ENCODE measurements around the gene MCM5. TPM values are rescaled to one million over a fixed set of nuclear protein-coding genes. Genes with fewer than 3 reads are reported as not detected.
A peak's percentile ranks its signal among the peaks of the same experiment; 100 is the strongest.
"Not testable (repeated sequence)": the region's sequence is repeated elsewhere in the genome, so short reads cannot be mapped to it uniquely, and the experiment has no call there.

The MCM5 gene
- 100 to 1,000 TPM; 169 to 339 TPM for total RNA-seq

- peak within 1 kb of the TSS; percentile 92 to 98 for H3K27ac Mint-ChIP-seq
- peak within 1 kb of the TSS; percentile 97 for H3K4me3 Mint-ChIP-seq
- peaks cover 15 to 21% of the 10 kb centered on the region in 2 donors for H3K4me1 Mint-ChIP-seq (ENCODE audit: low read depth in 2 of 2)
- H3K36me3 Mint-ChIP-seq: peaks cover 7% of the 10 kb centered on the region
- ATAC-seq: peak; percentile 99 to 100
- H3K27me3 Mint-ChIP-seq: no peaks in the 10 kb centered on the region
- H3K9me3 Mint-ChIP-seq: no peaks in the 10 kb centered on the region
- DNase-seq (ENCODE audit: low spot score): peak; percentile 98
Measured at GRCh38 chr22:35399678-35400500, at the start of gene MCM5. Gene MCM5, plus strand, starts transcription at chr22:35400140. Its CDS starts 299 bp downstream, at chr22:35400439.

- no peaks in the 10 kb centered on the region for H3K9me3 Mint-ChIP-seq
- peaks cover 10 to 13% of the 10 kb centered on the region in 2 donors for H3K27me3 Mint-ChIP-seq
- peak; percentile 95 for ATAC-seq
- H3K4me1 Mint-ChIP-seq (ENCODE audit: low read depth in 2 of 2): peaks cover 19 to 22% of the 10 kb centered on the region in 2 donors
- H3K36me3 Mint-ChIP-seq: no peaks in the 10 kb centered on the region
- DNase-seq (ENCODE audit: low spot score): peak; percentile 90
- peak overlapping the region; percentile 13 to 70 for H3K27ac Mint-ChIP-seq
- peak overlapping the region; percentile 75 for H3K4me3 Mint-ChIP-seq
Measured at GRCh38 chr22:35350539-35351503, 49.1 kb upstream of the MCM5 start.

GRCh38 chr22:35352214-35353111 is 47.5 kb upstream of the MCM5 start:
- Mint-ChIP-seq H3K36me3 (no peaks in the 10 kb centered on the region), H3K27me3 (peaks cover 13 to 14% of the 10 kb centered on the region in 2 donors), H3K4me1 (ENCODE audit: low read depth in 2 of 2) (peaks cover 19 to 22% of the 10 kb centered on the region in 2 donors), H3K27ac (peak overlapping the region; percentile 13 to 35), H3K9me3 (no peaks in the 10 kb centered on the region), H3K4me3 (peak overlapping the region; percentile 75)
- ATAC-seq (peak; percentile 62 to 66), DNase-seq (ENCODE audit: low spot score) (no peak)

GRCh38 chr22:35353318-35353717 is 46.6 kb upstream of the MCM5 start:
- DNase-seq (ENCODE audit: low spot score) (no peak), ATAC-seq (no peak)
- Mint-ChIP-seq H3K4me1 (ENCODE audit: low read depth in 2 of 2) (peaks cover 22 to 25% of the 10 kb centered on the region in 2 donors), H3K27me3 (peaks cover 14 to 16% of the 10 kb centered on the region in 2 donors), H3K27ac (no peak overlapping the region), H3K4me3 (no peak overlapping the region), H3K9me3 (no peaks in the 10 kb centered on the region), H3K36me3 (no peaks in the 10 kb centered on the region)

GRCh38 chr22:35354068-35354467 is 45.9 kb upstream of the MCM5 start:
- H3K27me3 Mint-ChIP-seq: peaks cover 14 to 16% of the 10 kb centered on the region in 2 donors
- no peak for ATAC-seq
- no peaks in the 10 kb centered on the region for H3K36me3 Mint-ChIP-seq
- DNase-seq (ENCODE audit: low spot score): no peak
- peaks cover 22 to 25% of the 10 kb centered on the region in 2 donors for H3K4me1 Mint-ChIP-seq (ENCODE audit: low read depth in 2 of 2)
- no peak overlapping the region for H3K27ac Mint-ChIP-seq
- no peaks in the 10 kb centered on the region for H3K9me3 Mint-ChIP-seq
- no peak overlapping the region for H3K4me3 Mint-ChIP-seq

GRCh38 chr22:35357883-35358621 is 41.9 kb upstream of the MCM5 start:
- ATAC-seq: peak in 1 of 2 donors; percentile 61
- Mint-ChIP-seq H3K36me3 (no peaks in the 10 kb centered on the region), H3K27me3 (peaks cover 7 to 8% of the 10 kb centered on the region in 2 donors)

GRCh38 chr22:35359380-35360065 is 40.4 kb upstream of the MCM5 start:
- Mint-ChIP-seq H3K27ac (no peak overlapping the region), H3K9me3 (no peaks in the 10 kb centered on the region), H3K27me3 (peaks cover 7 to 8% of the 10 kb centered on the region in 2 donors), H3K4me1 (ENCODE audit: low read depth in 2 of 2) (peaks cover 4% of the 10 kb centered on the region in 2 donors), H3K4me3 (no peak overlapping the region), H3K36me3 (no peaks in the 10 kb centered on the region)
- DNase-seq (ENCODE audit: low spot score) (no peak), ATAC-seq (no peak)

More at GRCh38 chr22:35357883-35358621, 41.9 kb upstream of the MCM5 start:
- no peak for DNase-seq (ENCODE audit: low spot score)
- Mint-ChIP-seq H3K9me3 (no peaks in the 10 kb centered on the region), H3K4me1 (ENCODE audit: low read depth in 2 of 2) (peaks cover 4% of the 10 kb centered on the region in 2 donors), H3K4me3 (no peak overlapping the region), H3K27ac (peak overlapping the region in 1 of 2 donors; percentile 26)

GRCh38 chr22:35361001-35361558 is 38.9 kb upstream of the MCM5 start:
- Mint-ChIP-seq H3K27me3 (peaks cover 9 to 10% of the 10 kb centered on the region in 2 donors), H3K27ac (no peak overlapping the region)

GRCh38 chr22:35363566-35364086 is 36.3 kb upstream of the MCM5 start:
- no peak for DNase-seq (ENCODE audit: low spot score)
- peaks cover 8 to 13% of the 10 kb centered on the region in 2 donors for H3K27me3 Mint-ChIP-seq
- no peaks in the 10 kb centered on the region for H3K9me3 Mint-ChIP-seq
- no peak overlapping the region for H3K4me3 Mint-ChIP-seq
- no peaks in the 10 kb centered on the region for H3K36me3 Mint-ChIP-seq
- no peak for ATAC-seq
- H3K27ac Mint-ChIP-seq: no peak overlapping the region
- no peaks in the 10 kb centered on the region for H3K4me1 Mint-ChIP-seq (ENCODE audit: low read depth in 2 of 2)

More at GRCh38 chr22:35361001-35361558, 38.9 kb upstream of the MCM5 start:
- H3K4me3 Mint-ChIP-seq: no peak overlapping the region
- no peaks in the 10 kb centered on the region for H3K36me3 Mint-ChIP-seq
- no peak for ATAC-seq
- DNase-seq (ENCODE audit: low spot score): no peak
- H3K9me3 Mint-ChIP-seq: no peaks in the 10 kb centered on the region
- H3K4me1 Mint-ChIP-seq (ENCODE audit: low read depth in 2 of 2): peaks cover 4% of the 10 kb centered on the region in 2 donors

- not testable (repeated sequence) for ATAC-seq; H3K27ac Mint-ChIP-seq; H3K36me3 Mint-ChIP-seq; H3K4me1 Mint-ChIP-seq (ENCODE audit: low read depth in 2 of 2); DNase-seq (ENCODE audit: low spot score); H3K9me3 Mint-ChIP-seq; H3K4me3 Mint-ChIP-seq
- H3K27me3 Mint-ChIP-seq: peaks cover 11 to 19% of the 10 kb centered on the region in 2 donors
Measured at GRCh38 chr22:35364230-35364629, 35.7 kb upstream of the MCM5 start.

- Mint-ChIP-seq H3K4me3 (no peak overlapping the region), H3K4me1 (ENCODE audit: low read depth in 2 of 2) (peaks cover 0 to 5% of the 10 kb centered on the region in 2 donors), H3K27ac (no peak overlapping the region), H3K36me3 (no peaks in the 10 kb centered on the region), H3K27me3 (peaks cover 11 to 19% of the 10 kb centered on the region in 2 donors), H3K9me3 (no peaks in the 10 kb centered on the region)
- no peak for DNase-seq (ENCODE audit: low spot score)
- ATAC-seq: no peak
Measured at GRCh38 chr22:35367331-35367886, 32.5 kb upstream of the MCM5 start.

Data from natural killer cell treated with Interleukin-12 subunit alpha and Interleukin-12 subunit beta and Interleukin-15 and Interleukin-18, amount 100 ng/mL, for 72 hours (primary cell).